Activated T-cell treated with anti-CD3 and anti-CD28 coated beads, Interleukin-2, amount 50 U/mL, for 24 hours (primary cell): Measurements from ENCODE around the gene CPM.
"Not testable (repeated sequence)": the region's sequence is repeated elsewhere in the genome, so short reads cannot be mapped to it uniquely, and the experiment has no call there.

Experiments used
- DNase-seq: peaks from one replicate; pipeline ENCODE4 v3.0.0-alpha.2; 2020
- H3K27ac Mint-ChIP-seq: 2 replicates; pipeline ENCODE4 v1.8.0; 2020; ENCODE audit warnings: mild to moderate bottlenecking, mixed read lengths
- H3K27me3 Mint-ChIP-seq: 2 replicates; pipeline ENCODE4 v1.8.0; 2020; ENCODE audit warnings: mixed read lengths
- H3K36me3 Mint-ChIP-seq: 2 replicates; pipeline ENCODE4 v1.8.0; 2020; ENCODE audit warnings: low read depth, mixed read lengths
- H3K4me1 Mint-ChIP-seq: 2 replicates; pipeline ENCODE4 v1.8.0; 2020; ENCODE audit warnings: low read depth, mixed read lengths
- H3K4me3 Mint-ChIP-seq: 2 replicates; pipeline ENCODE4 v1.8.0; 2020; ENCODE audit warnings: mild to moderate bottlenecking, moderate library complexity, mixed read lengths
- H3K9me3 Mint-ChIP-seq: 2 replicates; pipeline ENCODE4 v1.8.0; 2020; ENCODE audit warnings: mixed read lengths

CPM gene

GRCh38 chr12:68867606-68868005 lies 65.4 kb downstream of the CPM start:
- H3K9me3 Mint-ChIP-seq, result no peaks in the 10 kb centered on the region
- no peak for DNase-seq
- peaks cover 6% of the 10 kb centered on the region for H3K4me1 Mint-ChIP-seq
- no peak overlapping the region for H3K4me3 Mint-ChIP-seq
- peaks cover 26% of the 10 kb centered on the region for H3K36me3 Mint-ChIP-seq
- H3K27me3 Mint-ChIP-seq, result no peaks in the 10 kb centered on the region
- no peak overlapping the region for H3K27ac Mint-ChIP-seq

DNA sequence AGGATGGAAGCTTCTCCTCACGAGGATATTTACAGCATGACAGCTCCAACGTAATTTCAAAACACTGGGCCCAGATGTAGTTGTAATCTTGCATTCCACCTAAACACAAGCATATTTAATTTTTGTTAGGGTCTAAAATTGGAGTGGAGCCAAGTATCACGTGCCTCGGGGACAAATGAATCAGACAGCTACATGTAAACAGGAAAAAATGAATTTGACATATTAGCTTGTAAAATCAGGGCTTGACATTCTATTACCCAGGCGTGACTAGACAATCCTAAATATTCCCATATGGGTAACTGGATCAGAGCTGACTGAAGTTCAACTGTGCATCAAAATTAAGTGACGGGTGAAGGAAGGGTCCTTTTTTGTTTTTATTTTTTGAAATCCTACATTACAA lies 66.0 kb downstream of the CPM start:
- Mint-ChIP-seq H3K4me1 (peaks cover 6% of the 10 kb centered on the region), H3K9me3 (no peaks in the 10 kb centered on the region), H3K36me3 (peaks cover 28% of the 10 kb centered on the region), H3K4me3 (no peak overlapping the region), H3K27ac (no peak overlapping the region), H3K27me3 (no peaks in the 10 kb centered on the region)
- DNase-seq, result no peak

DNA sequence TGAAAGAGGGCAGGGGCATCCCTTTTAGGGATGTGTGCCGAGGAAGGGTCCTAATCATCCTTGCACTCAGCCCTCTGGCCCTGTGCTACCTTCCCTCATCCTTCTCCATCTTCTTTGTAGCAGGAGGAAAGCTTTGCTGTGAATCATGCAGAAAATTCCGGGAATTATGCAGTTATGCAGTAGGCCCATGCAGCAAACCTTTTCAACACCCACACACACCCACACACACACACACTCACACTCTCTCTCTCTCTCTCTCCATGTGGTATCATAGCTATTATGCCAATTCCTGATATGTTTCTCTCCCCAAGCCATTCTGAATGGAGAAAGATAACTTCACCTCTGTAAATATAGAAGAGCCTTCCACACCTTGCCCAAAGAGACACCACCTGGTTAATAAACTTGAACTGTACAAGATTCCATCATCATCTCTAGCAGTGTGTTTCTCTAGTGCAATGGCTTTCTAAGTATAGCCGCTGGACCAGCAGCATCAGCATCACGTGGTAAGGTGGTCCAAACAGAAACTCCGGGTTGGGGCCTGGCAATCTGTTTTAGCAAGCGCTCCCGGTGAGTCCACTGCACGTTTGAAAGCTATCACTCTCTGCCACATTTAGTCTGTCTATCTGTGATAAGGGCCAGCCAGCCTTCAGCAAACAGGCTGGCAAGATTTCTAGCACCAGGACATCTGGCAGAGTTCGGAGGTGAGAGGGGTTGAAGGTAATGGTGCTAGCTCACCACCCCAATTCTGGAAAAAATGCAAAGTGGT lies 67.4 kb downstream of the CPM start:
- Mint-ChIP-seq H3K36me3 (peaks cover 25% of the 10 kb centered on the region), H3K4me1 (peaks cover 6% of the 10 kb centered on the region), H3K9me3 (no peaks in the 10 kb centered on the region), H3K27me3 (no peaks in the 10 kb centered on the region), H3K4me3 (no peak overlapping the region), H3K27ac (no peak overlapping the region)
- DNase-seq, result no peak

GRCh38 chr12:68864604-68865003 lies 68.4 kb downstream of the CPM start:
- H3K4me1 Mint-ChIP-seq, result peaks cover 6% of the 10 kb centered on the region
- no peaks in the 10 kb centered on the region for H3K9me3 Mint-ChIP-seq
- no peaks in the 10 kb centered on the region for H3K27me3 Mint-ChIP-seq
- H3K27ac Mint-ChIP-seq, result no peak overlapping the region
- H3K4me3 Mint-ChIP-seq, result no peak overlapping the region
- H3K36me3 Mint-ChIP-seq, result peaks cover 22% of the 10 kb centered on the region
- DNase-seq, result no peak

DNA sequence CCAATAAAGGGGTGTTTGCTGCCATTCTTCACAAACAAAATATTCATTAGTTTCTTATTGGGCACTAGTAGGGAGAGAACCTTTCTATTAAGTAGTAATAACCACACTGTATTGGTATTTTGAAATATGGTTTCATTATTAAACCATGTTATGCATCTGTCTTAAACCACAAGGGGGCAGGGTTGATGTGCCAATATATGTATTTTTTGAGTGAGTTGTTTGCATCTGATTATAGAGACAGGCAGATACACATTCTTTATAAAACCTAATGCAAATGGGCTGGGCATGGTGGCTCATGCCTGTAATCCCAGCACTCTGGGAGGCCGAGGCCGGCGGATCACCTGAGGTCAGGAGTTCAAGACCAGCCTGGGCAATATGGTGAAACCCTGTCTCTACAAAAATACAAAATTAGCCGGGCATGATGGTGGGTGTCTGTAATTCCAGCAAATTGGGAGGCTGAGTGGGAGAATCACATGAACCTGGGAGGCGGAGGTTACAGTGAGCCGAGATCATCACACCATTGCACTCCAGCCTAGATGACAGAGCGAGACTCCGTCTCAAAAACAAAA lies 69.0 kb downstream of the CPM start:
- H3K36me3 Mint-ChIP-seq, result peaks cover 20% of the 10 kb centered on the region
- H3K4me1 Mint-ChIP-seq, H3K27ac Mint-ChIP-seq: not testable (repeated sequence)

DNA sequence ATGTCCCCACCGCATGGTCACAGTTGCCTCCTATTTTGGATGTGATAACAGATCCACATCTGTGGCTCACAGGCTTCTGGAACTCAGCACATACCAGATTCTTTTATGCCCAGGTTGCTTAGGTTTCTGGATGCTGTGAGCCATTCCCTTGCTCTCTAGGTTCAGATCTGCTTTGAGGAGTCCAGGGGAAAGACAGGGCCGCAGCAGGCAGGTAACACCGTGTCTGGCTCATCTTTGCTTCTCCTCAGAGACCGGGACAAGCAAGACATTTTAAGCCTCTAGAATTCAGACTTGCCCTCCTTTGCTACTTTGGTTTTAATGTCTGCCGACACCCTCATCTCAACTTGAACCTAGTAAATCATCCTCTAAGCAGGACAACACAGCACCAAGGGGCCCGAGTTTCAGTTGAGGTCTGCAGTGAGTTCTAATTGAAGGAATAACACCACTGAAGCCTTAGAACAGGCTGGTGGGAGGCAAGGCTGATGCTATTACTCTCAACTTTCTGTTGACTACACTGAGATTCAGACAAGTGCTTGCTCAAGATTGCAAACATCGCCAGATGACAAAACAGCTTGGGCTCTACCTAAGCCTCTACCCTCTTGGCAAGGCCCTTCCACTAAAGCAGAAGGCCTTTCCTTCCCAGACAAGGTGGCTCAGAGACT lies 69.7 kb downstream of the CPM start:
- H3K4me1 Mint-ChIP-seq, result peaks cover 6% of the 10 kb centered on the region
- H3K9me3 Mint-ChIP-seq, result no peaks in the 10 kb centered on the region
- DNase-seq, result no peak

More for the DNA sequence above, 69.0 kb downstream of the CPM start:
- DNase-seq, H3K9me3 Mint-ChIP-seq, H3K4me3 Mint-ChIP-seq, H3K27me3 Mint-ChIP-seq: not testable (repeated sequence)

DNA sequence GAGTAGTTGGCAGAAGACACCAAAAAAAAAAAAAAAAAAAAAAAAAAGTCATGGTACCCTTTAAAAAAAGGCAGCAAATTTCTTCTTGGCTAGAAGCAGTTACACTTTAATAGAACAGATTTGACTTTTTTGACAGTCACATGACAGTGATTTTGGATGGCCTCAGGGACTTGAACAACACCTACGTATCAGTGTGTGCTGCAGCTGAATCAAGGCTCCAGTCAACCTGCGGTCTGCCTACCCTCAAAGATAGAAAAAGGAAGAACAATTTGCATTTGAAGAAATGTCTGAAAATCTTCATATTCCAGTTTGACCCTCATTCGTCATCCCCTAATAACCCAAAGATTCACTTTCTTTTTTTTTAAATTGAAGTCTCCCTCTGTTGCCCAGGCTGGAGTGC lies 71.1 kb downstream of the CPM start:
- peaks cover 6% of the 10 kb centered on the region for H3K4me1 Mint-ChIP-seq
- peaks cover 28% of the 10 kb centered on the region for H3K36me3 Mint-ChIP-seq
- H3K4me3 Mint-ChIP-seq, result no peak overlapping the region
- H3K27me3 Mint-ChIP-seq, result no peaks in the 10 kb centered on the region
- H3K9me3 Mint-ChIP-seq, result no peaks in the 10 kb centered on the region
- no peak for DNase-seq
- H3K27ac Mint-ChIP-seq, result no peak overlapping the region

More for the DNA sequence above, 69.7 kb downstream of the CPM start:
- H3K27me3 Mint-ChIP-seq, result no peaks in the 10 kb centered on the region
- no peak overlapping the region for H3K27ac Mint-ChIP-seq
- H3K4me3 Mint-ChIP-seq, result no peak overlapping the region
- H3K36me3 Mint-ChIP-seq, result peaks cover 23% of the 10 kb centered on the region

DNA sequence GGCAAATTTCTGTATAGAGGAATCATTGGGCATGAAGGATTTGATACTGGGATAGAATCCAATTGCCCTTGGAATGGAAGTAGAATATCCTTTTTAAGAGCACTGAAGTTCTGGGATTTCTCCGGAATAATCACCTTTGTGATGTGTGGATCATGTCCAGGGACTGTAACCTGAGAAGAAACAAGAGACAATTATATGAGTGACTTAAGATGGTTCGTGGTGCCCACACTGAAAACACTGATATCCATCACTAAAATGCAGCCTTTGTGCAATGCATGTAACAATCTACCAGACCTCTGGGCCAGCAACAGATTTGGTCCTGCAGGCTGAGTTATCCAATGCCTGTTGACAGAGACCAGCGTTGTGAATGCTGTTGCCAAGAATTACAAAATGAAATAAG lies 76.5 kb downstream of the CPM start:
- H3K27ac Mint-ChIP-seq, result no peak overlapping the region
- peaks cover 14% of the 10 kb centered on the region for H3K4me1 Mint-ChIP-seq
- H3K36me3 Mint-ChIP-seq, result peaks cover 28% of the 10 kb centered on the region
- no peak for DNase-seq
- H3K4me3 Mint-ChIP-seq, result no peak overlapping the region
- H3K27me3 Mint-ChIP-seq, result no peaks in the 10 kb centered on the region
- no peaks in the 10 kb centered on the region for H3K9me3 Mint-ChIP-seq

DNA sequence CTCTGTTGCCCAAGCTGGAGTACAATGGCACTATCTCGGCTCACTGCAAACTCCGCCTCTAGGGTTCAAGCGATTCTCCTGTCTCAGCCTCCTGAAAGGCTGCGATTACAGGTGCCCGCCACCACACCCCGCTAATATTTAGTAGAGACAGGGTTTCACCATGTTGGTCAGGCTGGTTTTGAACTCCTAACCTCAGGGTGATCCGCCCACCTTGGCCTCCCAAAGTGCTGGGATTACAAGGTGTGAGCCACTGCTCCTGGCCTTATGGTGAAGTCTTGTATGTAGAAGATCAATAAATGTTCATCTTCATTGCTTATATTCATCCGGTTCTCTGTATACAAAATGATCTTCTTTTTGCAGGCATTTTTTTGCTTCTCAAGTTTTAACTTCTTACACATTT lies 77.2 kb downstream of the CPM start:
- Mint-ChIP-seq H3K4me3 (no peak overlapping the region), H3K36me3 (peaks cover 25% of the 10 kb centered on the region), H3K4me1 (peaks cover 14% of the 10 kb centered on the region), H3K27me3 (no peaks in the 10 kb centered on the region), H3K9me3 (no peaks in the 10 kb centered on the region), H3K27ac (no peak overlapping the region)
- no peak for DNase-seq

GRCh38 chr12:68855111-68855510 lies 77.9 kb downstream of the CPM start:
- no peak for DNase-seq

GRCh38 chr12:68854554-68854953 lies 78.4 kb downstream of the CPM start:
- Mint-ChIP-seq H3K36me3 (peaks cover 25% of the 10 kb centered on the region), H3K4me3 (no peak overlapping the region), H3K9me3 (no peaks in the 10 kb centered on the region), H3K4me1 (peaks cover 14% of the 10 kb centered on the region), H3K27ac (peak overlapping the region; percentile 9), H3K27me3 (no peaks in the 10 kb centered on the region)
- no peak for DNase-seq

More at GRCh38 chr12:68855111-68855510, 77.9 kb downstream of the CPM start:
- no peaks in the 10 kb centered on the region for H3K27me3 Mint-ChIP-seq
- H3K4me1 Mint-ChIP-seq, result peaks cover 14% of the 10 kb centered on the region
- H3K27ac Mint-ChIP-seq, result no peak overlapping the region
- H3K36me3 Mint-ChIP-seq, result peaks cover 25% of the 10 kb centered on the region
- no peaks in the 10 kb centered on the region for H3K9me3 Mint-ChIP-seq
- H3K4me3 Mint-ChIP-seq, result no peak overlapping the region

GRCh38 chr12:68854078-68854468 lies 78.9 kb downstream of the CPM start:
- Mint-ChIP-seq H3K4me1 (peaks cover 14% of the 10 kb centered on the region), H3K9me3 (no peaks in the 10 kb centered on the region), H3K27me3 (no peaks in the 10 kb centered on the region), H3K27ac (no peak overlapping the region), H3K36me3 (peaks cover 25% of the 10 kb centered on the region), H3K4me3 (no peak overlapping the region)
- DNase-seq, result no peak

DNA sequence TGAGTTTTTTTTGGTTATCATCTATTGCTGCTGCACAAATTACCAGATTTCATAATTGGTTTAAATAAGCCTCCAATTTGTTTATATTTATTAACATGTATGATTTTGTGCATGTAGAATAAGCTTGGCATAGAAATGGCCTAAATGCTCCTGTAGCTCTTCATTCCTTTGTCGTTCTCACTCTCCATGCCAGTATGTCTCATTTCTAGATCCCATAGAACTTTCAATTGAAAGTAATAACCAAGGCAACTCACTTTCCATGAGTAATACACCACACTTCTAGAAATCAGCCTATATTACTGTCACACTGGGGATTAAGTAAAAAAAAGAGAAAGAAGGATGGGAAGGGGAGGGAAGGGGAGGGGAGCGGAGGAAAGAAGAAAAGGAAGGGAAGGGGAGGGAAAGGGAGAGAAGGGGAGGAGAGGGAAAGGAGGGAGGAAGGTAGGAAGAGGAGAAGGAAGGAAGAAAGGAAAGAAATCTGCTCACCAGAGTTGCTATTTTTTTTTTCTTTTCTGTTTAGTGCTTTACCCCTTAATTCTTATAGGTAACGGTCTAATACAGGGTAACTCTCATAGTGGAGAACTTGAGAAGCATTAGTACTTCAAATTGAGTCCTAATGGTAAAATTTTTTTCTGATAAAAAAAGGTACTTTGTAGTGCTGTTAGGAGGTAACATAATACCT lies 79.4 kb downstream of the CPM start:
- no peak overlapping the region for H3K4me3 Mint-ChIP-seq
- peaks cover 14% of the 10 kb centered on the region for H3K4me1 Mint-ChIP-seq
- H3K9me3 Mint-ChIP-seq, result no peaks in the 10 kb centered on the region
- peaks cover 25% of the 10 kb centered on the region for H3K36me3 Mint-ChIP-seq
- DNase-seq, result no peak
- H3K27ac Mint-ChIP-seq, result no peak overlapping the region
- no peaks in the 10 kb centered on the region for H3K27me3 Mint-ChIP-seq

DNA sequence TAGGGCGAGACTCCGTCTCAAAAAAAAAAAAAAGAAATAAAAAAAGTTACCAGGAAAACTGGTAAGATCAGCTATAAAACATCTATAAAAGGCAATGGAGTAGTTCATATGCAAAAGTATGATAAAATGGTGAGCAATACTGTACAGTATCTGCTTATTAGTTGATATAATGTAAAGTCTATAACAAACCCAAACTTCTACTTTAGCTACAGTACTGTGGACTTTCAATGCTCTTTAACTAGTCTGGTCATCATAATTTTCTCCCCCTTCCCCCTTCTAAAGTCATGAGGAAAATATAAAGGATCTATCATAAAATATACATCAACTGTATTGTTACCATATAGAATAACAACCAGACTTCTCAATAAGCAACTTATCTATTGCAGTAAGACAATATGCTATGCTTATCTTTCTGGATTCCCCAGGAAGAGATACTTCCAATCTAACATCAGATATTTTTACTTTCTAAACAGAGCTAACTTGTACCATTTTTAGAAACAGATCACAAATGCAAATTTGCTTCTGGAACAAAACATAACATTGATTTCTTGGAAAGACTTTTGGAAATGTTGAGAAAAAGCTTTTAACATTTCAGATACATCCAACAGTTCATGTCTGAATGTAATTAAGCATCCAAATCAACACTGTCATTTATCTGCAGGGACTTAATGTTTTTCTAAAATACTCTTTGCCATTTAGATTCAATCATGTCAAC lies 81.2 kb downstream of the CPM start:
- Mint-ChIP-seq H3K4me3 (no peak overlapping the region), H3K27ac (no peak overlapping the region), H3K4me1 (peaks cover 14% of the 10 kb centered on the region), H3K36me3 (peaks cover 17% of the 10 kb centered on the region), H3K9me3 (no peaks in the 10 kb centered on the region), H3K27me3 (no peaks in the 10 kb centered on the region)
- no peak for DNase-seq
